ENCODE data around the gene SORL1. TPM values are rescaled to one million over a fixed set of nuclear protein-coding genes. Genes with fewer than 3 reads are reported as not detected.

SORL1 gene
- total and polyA plus RNA-seq, 2 of the 13 experiments (the other 11 are each of a cell fraction or from before 2014, with no cell fraction given) = 21.3 to 148 TPM

DNA sequence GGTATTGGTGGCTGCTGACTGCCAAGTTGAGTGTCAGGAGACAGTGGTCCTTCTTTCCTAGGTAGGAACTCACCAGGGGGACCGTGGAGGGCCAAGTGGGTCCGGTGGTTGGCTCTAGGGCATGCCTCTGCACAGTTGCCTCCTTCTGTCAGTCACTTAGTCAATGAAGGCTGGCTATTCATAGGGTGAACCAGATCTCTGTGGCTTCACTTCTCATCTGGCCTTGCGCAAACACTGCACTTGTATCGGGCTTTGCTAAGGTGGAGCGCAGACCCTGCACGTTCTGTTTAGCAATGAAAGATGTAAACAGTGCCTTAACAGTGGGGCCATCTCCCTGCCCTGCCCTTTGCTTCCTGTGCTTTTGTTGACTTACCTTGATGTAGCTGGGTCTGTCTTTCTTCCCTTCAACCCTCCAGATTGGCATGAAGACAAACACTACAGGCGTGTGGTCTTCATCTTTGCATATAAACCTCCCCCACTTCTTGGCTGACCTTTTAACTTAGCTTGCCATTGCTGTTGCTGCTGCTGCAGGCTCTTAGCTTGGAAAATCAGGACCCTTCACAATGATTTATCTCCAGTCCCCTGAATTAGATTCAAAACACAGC, 7.4 kb downstream of the SORL1 start (continued):
- TF ChIP-seq, protein P1, sequence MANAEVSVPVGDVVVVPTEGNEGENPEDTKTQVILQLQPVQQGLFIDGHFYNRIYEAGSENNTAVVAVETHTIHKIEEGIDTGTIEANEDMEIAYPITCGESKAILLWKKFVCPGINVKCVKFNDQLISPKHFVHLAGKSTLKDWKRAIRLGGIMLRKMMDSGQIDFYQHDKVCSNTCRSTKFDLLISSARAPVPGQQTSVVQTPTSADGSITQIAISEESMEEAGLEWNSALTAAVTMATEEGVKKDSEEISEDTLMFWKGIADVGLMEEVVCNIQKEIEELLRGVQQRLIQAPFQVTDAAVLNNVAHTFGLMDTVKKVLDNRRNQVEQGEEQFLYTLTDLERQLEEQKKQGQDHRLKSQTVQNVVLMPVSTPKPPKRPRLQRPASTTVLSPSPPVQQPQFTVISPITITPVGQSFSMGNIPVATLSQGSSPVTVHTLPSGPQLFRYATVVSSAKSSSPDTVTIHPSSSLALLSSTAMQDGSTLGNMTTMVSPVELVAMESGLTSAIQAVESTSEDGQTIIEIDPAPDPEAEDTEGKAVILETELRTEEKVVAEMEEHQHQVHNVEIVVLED (CRISPR knock-in tag; IDR thresholded peaks at IDR 0.05; ENCODE audit: borderline replicate concordance) = peak; percentile 71; the same call in 1 of the 2 replicates
- TF ChIP-seq ZNF101 (CRISPR knock-in tag; IDR thresholded peaks at IDR 0.05; ENCODE audit: borderline replicate concordance, low read depth) (no peak), POLR2G (IDR thresholded peaks at IDR 0.05; ENCODE audit: low read depth, low read length) (peak; percentile 47; the same call in 1 of the 2 replicates), ZNF782 (CRISPR knock-in tag; IDR thresholded peaks at IDR 0.05; ENCODE audit: borderline replicate concordance) (peak; percentile 87; the same call in 1 of the 2 replicates), KMT2A (CRISPR knock-in tag; IDR thresholded peaks at IDR 0.05) (peak; percentile 75), ZNF619 (CRISPR knock-in tag; IDR thresholded peaks at IDR 0.05) (peak; percentile 93; the same call in 1 of the 2 replicates), FOXM1 (CRISPR knock-in tag; IDR thresholded peaks at IDR 0.05) (no peak), ZBTB42 (CRISPR knock-in tag; IDR thresholded peaks at IDR 0.05) (peak; percentile 29; the same call in 1 of the 2 replicates)
- TF ChIP-seq, protein P2, sequence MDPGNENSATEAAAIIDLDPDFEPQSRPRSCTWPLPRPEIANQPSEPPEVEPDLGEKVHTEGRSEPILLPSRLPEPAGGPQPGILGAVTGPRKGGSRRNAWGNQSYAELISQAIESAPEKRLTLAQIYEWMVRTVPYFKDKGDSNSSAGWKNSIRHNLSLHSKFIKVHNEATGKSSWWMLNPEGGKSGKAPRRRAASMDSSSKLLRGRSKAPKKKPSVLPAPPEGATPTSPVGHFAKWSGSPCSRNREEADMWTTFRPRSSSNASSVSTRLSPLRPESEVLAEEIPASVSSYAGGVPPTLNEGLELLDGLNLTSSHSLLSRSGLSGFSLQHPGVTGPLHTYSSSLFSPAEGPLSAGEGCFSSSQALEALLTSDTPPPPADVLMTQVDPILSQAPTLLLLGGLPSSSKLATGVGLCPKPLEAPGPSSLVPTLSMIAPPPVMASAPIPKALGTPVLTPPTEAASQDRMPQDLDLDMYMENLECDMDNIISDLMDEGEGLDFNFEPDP (CRISPR knock-in tag; conservative IDR thresholded peaks at IDR 0.05) = peak; percentile 90; the same call in 1 of the 2 replicates
- TF ChIP-seq, protein P3, sequence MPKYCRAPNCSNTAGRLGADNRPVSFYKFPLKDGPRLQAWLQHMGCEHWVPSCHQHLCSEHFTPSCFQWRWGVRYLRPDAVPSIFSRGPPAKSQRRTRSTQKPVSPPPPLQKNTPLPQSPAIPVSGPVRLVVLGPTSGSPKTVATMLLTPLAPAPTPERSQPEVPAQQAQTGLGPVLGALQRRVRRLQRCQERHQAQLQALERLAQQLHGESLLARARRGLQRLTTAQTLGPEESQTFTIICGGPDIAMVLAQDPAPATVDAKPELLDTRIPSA (CRISPR knock-in tag; IDR thresholded peaks at IDR 0.05; ENCODE audit: borderline replicate concordance) = no peak
- TF ChIP-seq, protein P4, sequence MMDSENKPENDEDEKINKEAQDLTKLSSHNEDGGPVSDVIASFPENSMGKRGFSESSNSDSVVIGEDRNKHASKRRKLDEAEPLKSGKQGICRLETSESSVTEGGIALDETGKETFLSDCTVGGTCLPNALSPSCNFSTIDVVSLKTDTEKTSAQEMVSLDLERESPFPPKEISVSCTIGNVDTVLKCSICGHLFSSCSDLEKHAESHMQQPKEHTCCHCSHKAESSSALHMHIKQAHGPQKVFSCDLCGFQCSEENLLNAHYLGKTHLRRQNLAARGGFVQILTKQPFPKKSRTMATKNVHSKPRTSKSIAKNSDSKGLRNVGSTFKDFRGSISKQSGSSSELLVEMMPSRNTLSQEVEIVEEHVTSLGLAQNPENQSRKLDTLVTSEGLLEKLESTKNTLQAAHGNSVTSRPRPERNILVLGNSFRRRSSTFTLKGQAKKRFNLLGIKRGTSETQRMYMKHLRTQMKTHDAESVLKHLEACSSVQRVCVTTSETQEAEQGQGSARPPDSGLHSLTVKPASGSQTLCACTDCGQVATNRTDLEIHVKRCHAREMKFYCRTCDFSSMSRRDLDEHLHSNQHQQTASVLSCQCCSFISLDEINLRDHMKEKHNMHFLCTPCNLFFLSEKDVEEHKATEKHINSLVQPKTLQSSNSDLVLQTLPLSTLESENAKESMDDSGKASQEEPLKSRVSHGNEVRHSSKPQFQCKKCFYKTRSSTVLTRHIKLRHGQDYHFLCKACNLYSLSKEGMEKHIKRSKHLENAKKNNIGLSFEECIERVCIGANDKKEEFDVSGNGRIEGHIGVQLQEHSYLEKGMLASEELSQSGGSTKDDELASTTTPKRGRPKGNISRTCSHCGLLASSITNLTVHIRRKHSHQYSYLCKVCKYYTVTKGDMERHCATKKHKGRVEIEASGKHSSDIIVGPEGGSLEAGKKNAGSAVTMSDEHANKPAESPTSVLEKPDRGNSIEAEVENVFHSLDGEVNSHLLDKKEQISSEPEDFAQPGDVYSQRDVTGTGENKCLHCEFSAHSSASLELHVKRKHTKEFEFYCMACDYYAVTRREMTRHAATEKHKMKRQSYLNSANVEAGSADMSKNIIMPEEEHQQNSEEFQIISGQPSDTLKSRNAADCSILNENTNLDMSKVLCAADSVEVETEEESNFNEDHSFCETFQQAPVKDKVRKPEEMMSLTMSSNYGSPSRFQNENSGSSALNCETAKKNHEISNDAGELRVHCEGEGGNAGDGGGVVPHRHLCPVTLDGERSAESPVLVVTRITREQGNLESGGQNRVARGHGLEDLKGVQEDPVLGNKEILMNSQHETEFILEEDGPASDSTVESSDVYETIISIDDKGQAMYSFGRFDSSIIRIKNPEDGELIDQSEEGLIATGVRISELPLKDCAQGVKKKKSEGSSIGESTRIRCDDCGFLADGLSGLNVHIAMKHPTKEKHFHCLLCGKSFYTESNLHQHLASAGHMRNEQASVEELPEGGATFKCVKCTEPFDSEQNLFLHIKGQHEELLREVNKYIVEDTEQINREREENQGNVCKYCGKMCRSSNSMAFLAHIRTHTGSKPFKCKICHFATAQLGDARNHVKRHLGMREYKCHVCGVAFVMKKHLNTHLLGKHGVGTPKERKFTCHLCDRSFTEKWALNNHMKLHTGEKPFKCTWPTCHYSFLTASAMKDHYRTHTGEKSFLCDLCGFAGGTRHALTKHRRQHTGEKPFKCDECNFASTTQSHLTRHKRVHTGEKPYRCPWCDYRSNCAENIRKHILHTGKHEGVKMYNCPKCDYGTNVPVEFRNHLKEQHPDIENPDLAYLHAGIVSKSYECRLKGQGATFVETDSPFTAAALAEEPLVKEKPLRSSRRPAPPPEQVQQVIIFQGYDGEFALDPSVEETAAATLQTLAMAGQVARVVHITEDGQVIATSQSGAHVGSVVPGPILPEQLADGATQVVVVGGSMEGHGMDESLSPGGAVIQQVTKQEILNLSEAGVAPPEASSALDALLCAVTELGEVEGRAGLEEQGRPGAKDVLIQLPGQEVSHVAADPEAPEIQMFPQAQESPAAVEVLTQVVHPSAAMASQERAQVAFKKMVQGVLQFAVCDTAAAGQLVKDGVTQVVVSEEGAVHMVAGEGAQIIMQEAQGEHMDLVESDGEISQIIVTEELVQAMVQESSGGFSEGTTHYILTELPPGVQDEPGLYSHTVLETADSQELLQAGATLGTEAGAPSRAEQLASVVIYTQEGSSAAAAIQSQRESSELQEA (CRISPR knock-in tag; IDR thresholded peaks at IDR 0.05; ENCODE audit: not compliant biosample characterization) = peak; percentile 51
- TF ChIP-seq, protein P5, sequence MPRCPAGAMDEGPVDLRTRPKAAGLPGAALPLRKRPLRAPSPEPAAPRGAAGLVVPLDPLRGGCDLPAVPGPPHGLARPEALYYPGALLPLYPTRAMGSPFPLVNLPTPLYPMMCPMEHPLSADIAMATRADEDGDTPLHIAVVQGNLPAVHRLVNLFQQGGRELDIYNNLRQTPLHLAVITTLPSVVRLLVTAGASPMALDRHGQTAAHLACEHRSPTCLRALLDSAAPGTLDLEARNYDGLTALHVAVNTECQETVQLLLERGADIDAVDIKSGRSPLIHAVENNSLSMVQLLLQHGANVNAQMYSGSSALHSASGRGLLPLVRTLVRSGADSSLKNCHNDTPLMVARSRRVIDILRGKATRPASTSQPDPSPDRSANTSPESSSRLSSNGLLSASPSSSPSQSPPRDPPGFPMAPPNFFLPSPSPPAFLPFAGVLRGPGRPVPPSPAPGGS (CRISPR knock-in tag; IDR thresholded peaks at IDR 0.05) = peak; percentile 84

Measured in HepG2 (cell line).